Astrocyte of the cerebellum (primary cell): ENCODE data around the gene TP63.
"Not testable (repeated sequence)": the region's sequence is repeated elsewhere in the genome, so short reads cannot be mapped to it uniquely, and the experiment has no call there.

Experiments used
- DNase-seq: peaks from one replicate; pipeline ENCODE4 v3.0.0-alpha.2; 2011; ENCODE audit warnings: low read depth
- H3K4me3 ChIP-seq: 2 replicates; pipeline ENCODE4 v1.5.1; 2011; ENCODE audit warnings: mild to moderate bottlenecking, low read depth, low read length, moderate library complexity
- in situ Hi-C: cut with HindIII; loops from 2 replicates; pipeline ENCODE4 v1.10.0; 2017; ENCODE audit warnings: low sequenced_read_pairs
- TF ChIP-seq, protein P1 (sequence below): IDR thresholded peaks from 2 replicates; pipeline ENCODE4 v1.5.1; 2012; ENCODE audit warnings: low read length, low read depth, moderate library complexity, mild to moderate bottlenecking; ENCODE audit errors: missing control alignments

TP63 gene

DNA sequence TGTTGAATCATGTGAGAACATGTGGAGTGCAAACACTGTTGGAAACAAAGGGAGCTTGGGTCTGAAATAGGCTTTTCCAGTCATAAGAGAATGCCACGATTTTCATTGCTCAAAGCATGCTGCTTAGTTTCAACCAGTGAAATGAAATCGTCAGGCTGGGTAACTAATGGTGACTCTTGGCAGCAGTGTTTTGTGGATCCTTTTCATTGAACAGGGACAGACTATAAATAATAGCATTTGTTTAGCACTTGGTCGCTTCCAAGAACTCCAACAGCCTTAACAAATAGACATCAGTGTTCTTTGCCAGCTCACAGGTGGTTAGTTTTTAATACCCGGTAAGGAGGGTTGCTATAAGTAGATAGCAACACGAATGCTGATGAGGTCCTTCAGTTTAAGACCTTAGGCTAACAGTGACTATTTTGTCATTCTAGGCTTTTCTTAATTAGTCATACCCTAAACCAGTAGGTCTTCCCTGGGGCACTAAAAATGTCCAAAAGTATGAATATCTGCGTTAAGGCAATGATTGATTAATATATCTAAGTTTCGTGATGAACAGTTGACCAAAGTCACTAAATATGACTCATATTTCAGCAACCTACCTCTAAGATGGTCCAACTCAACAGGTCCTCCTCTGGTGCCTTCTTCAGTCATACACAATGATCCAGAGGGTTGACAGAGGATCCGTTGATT, 15.8 kb downstream of the TP63 start:
- in situ Hi-C loops = no loop called here
- TF ChIP-seq, protein P1, sequence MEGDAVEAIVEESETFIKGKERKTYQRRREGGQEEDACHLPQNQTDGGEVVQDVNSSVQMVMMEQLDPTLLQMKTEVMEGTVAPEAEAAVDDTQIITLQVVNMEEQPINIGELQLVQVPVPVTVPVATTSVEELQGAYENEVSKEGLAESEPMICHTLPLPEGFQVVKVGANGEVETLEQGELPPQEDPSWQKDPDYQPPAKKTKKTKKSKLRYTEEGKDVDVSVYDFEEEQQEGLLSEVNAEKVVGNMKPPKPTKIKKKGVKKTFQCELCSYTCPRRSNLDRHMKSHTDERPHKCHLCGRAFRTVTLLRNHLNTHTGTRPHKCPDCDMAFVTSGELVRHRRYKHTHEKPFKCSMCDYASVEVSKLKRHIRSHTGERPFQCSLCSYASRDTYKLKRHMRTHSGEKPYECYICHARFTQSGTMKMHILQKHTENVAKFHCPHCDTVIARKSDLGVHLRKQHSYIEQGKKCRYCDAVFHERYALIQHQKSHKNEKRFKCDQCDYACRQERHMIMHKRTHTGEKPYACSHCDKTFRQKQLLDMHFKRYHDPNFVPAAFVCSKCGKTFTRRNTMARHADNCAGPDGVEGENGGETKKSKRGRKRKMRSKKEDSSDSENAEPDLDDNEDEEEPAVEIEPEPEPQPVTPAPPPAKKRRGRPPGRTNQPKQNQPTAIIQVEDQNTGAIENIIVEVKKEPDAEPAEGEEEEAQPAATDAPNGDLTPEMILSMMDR = no peak
- no peak for DNase-seq
- no peak overlapping the region for H3K4me3 ChIP-seq

DNA sequence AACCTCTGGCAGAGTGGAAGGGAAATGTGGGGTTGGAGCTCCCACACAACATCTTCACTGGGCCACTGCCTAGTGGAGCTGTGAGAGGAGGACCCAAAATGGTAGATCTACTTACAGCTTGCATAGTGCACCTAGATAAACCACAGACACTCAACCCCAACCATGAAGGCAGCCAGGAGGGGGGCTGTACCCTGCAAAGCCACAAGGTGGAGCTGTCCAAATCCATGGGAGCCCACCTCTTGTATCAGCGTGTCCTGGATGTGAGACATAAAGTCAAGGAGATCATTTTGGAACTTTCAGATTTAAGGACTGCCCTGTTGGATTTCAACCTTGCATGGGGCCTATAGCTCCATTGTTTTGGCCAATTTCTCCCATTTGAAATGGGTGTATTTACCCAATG, 20.9 kb downstream of the TP63 start:
- H3K4me3 ChIP-seq = no peak overlapping the region
- TF ChIP-seq, protein P1 = peak; percentile 50
- DNase-seq = no peak
- in situ Hi-C loops = no loop called here

DNA sequence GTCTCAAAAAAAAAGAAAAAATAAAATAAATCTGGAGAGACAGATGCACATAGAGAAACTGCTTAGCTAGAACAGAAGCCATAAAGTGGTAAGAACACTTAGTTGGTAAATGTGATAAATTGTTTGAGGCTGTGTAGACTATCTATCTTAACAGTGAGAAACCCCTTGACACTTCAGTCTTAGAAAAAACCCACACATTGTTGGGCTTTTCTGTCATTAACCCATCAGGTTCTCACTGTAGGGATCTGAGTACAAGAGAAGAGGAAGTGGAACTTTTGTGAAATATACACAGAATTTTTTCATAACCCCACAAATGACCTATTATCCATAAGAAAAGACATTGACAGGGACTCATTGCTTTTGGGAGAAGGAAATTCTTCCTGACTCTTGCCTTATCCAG, 24.4 kb downstream of the TP63 start:
- H3K4me3 ChIP-seq = no peak overlapping the region
- in situ Hi-C loops = no loop called here
- TF ChIP-seq, protein P1 = no peak
- no peak for DNase-seq

- TF ChIP-seq, protein P1 = no peak
- DNase-seq = no peak
- in situ Hi-C loops = no loop called here
- H3K4me3 ChIP-seq = no peak overlapping the region
Observed at GRCh38 chr3:189659571-189659970, 28.4 kb downstream of the TP63 start.

GRCh38 chr3:189664311-189664710, 33.1 kb downstream of the TP63 start:
- in situ Hi-C loops = no loop called here
- no peak overlapping the region for H3K4me3 ChIP-seq
- TF ChIP-seq, protein P1 = no peak
- DNase-seq = peak; percentile 70

DNA sequence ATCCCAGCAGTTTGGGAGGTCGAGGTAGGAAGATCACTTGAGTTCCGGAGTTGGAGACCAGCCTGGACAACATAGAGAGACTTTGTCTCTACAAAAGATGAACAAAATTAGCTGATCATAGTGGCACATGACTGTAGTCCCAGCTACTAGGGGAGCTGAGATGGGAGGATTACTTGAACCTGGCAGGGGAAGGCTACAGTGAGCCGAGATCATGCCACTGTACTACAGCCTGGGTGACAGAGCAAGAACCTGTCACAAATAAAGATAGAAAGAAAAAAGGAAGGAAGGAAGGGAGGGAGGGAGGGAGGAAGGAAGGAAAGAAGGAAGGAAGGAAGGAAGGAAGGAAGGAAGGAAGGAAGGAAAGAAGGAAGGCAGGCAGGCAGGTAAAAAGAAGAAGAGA, 41.2 kb downstream of the TP63 start:
- H3K4me3 ChIP-seq, DNase-seq, in situ Hi-C loops: not testable (repeated sequence)

DNA sequence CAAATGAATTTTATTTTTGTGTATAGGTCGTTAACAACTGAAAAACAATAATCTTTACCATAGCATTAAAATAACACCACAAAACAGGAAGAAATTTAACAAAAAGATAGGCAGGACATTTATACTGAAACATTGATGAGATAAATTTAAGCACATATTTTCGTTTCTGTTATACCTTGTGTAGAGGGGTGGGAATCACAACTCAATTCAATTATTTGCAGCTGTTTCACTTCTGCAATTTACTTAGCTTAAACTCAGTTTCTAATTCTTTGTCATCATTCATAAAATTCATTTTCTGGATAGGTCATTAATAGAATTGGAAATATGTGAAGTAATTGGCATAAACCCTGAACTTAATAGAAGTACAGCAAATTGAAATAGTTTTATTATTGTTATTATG, 42.3 kb downstream of the TP63 start:
- DNase-seq = no peak
- TF ChIP-seq, protein P1 = no peak
- in situ Hi-C loops = no loop called here
- no peak overlapping the region for H3K4me3 ChIP-seq
